ENCODE data around the gene WWP2.

The WWP2 gene

GRCh38 chr16:69769404-69769803 lies 7.3 kb downstream of the WWP2 start:
- Histone ChIP-seq H3K27me3 (ENCODE audit: insufficient read depth, low read depth) (no peaks in the 10 kb centered on the region), H2AFZ (ENCODE audit: low read depth) (no peak overlapping the region), H3K27ac (no peak overlapping the region), H3K9ac (no peak overlapping the region), H3K4me1 (ENCODE audit: low read depth, poor library complexity, severe bottlenecking) (peaks cover 32% of the 10 kb centered on the region), H3K4me2 (no peak overlapping the region), H3K4me3 (IDR thresholded peaks at IDR 0.05; ENCODE audit: insufficient read depth, low read depth, low read length) (no peak overlapping the region), H4K20me1 (ENCODE audit: insufficient read depth) (no peaks in the 10 kb centered on the region), H3K79me2 (ENCODE audit: insufficient read depth, low read depth) (peaks cover 68% of the 10 kb centered on the region; the same call in 1 of the 2 replicates), H3K36me3 (ENCODE audit: insufficient read depth) (no peaks in the 10 kb centered on the region)
- no peak for TF ChIP-seq CTCF (conservative IDR thresholded peaks at IDR 0.05; ENCODE audit: low read depth, low read length)

GRCh38 chr16:69771651-69771967 lies 9.5 kb downstream of the WWP2 start:
- Histone ChIP-seq H3K27ac (no peak overlapping the region), H3K36me3 (ENCODE audit: insufficient read depth) (no peaks in the 10 kb centered on the region), H3K4me3 (IDR thresholded peaks at IDR 0.05; ENCODE audit: insufficient read depth, low read depth, low read length) (no peak overlapping the region), H3K4me2 (no peak overlapping the region), H3K9ac (no peak overlapping the region), H3K4me1 (ENCODE audit: low read depth, poor library complexity, severe bottlenecking) (peaks cover 30% of the 10 kb centered on the region), H2AFZ (ENCODE audit: low read depth) (no peak overlapping the region), H3K79me2 (ENCODE audit: insufficient read depth, low read depth) (peaks cover 61% of the 10 kb centered on the region; the same call in 1 of the 2 replicates), H3K27me3 (ENCODE audit: insufficient read depth, low read depth) (no peaks in the 10 kb centered on the region), H4K20me1 (ENCODE audit: insufficient read depth) (no peaks in the 10 kb centered on the region)
- TF ChIP-seq CTCF (conservative IDR thresholded peaks at IDR 0.05; ENCODE audit: low read depth, low read length): no peak

DNA sequence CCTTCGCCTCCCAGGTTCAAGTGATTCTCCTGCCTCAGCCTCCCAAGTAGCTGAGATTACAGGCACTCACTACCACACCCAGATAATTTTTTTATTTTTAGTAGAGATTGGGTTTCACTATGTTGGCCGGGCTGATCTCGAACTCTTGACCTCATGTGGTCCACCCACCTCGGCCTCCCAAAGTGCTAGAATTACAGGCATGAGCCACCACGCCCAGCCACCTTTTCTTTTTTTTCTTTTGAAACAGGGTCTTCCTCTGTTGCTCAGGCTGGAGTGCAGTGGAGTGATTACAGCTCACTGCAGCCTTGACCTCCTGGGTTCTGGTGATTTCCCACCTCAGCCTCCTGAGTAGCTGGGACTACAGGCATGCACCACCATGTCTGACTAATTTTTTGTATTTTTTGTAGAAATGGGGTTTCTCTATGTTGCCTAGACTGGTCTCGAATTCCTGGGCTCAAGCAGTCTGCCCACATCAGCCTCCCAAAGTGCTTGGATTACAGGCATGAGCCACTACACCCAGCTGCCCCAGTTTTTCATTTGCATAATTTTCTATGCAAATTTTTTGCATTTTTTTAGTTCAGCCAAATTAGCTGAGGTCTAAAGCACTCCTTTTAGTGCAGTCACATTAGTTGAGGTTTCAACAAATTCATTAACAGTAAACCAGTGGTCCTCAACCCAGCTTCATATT lies 11.3 kb downstream of the WWP2 start:
- H4K20me1 ChIP-seq (ENCODE audit: insufficient read depth): no peaks in the 10 kb centered on the region
- no peak for TF ChIP-seq CTCF (conservative IDR thresholded peaks at IDR 0.05; ENCODE audit: low read depth, low read length)

GRCh38 chr16:69775563-69775962 lies 13.4 kb downstream of the WWP2 start:
- no peak overlapping the region for H3K4me2 ChIP-seq
- H3K27me3 ChIP-seq (ENCODE audit: insufficient read depth, low read depth): no peaks in the 10 kb centered on the region
- no peak for TF ChIP-seq CTCF (conservative IDR thresholded peaks at IDR 0.05; ENCODE audit: low read depth, low read length)
- H4K20me1 ChIP-seq (ENCODE audit: insufficient read depth): no peaks in the 10 kb centered on the region
- H3K4me3 ChIP-seq (IDR thresholded peaks at IDR 0.05; ENCODE audit: insufficient read depth, low read depth, low read length): no peak overlapping the region
- no peak overlapping the region for H3K9ac ChIP-seq
- no peak overlapping the region for H2AFZ ChIP-seq (ENCODE audit: low read depth)
- peaks cover 29% of the 10 kb centered on the region; the same call in 1 of the 2 replicates for H3K79me2 ChIP-seq (ENCODE audit: insufficient read depth, low read depth)
- H3K27ac ChIP-seq: no peak overlapping the region
- peaks cover 27% of the 10 kb centered on the region for H3K4me1 ChIP-seq (ENCODE audit: low read depth, poor library complexity, severe bottlenecking)
- no peaks in the 10 kb centered on the region for H3K36me3 ChIP-seq (ENCODE audit: insufficient read depth)

More for the DNA sequence above, 11.3 kb downstream of the WWP2 start:
- no peak overlapping the region for H3K4me3 ChIP-seq (IDR thresholded peaks at IDR 0.05; ENCODE audit: insufficient read depth, low read depth, low read length)
- no peak overlapping the region for H3K9ac ChIP-seq
- no peak overlapping the region for H3K4me2 ChIP-seq
- no peak overlapping the region for H2AFZ ChIP-seq (ENCODE audit: low read depth)
- H3K36me3 ChIP-seq (ENCODE audit: insufficient read depth): no peaks in the 10 kb centered on the region
- no peaks in the 10 kb centered on the region for H3K27me3 ChIP-seq (ENCODE audit: insufficient read depth, low read depth)
- peaks cover 27% of the 10 kb centered on the region for H3K4me1 ChIP-seq (ENCODE audit: low read depth, poor library complexity, severe bottlenecking)
- H3K27ac ChIP-seq: no peak overlapping the region
- peaks cover 48% of the 10 kb centered on the region; the same call in 1 of the 2 replicates for H3K79me2 ChIP-seq (ENCODE audit: insufficient read depth, low read depth)
